Activated CD8-positive, alpha-beta T cell treated with anti-CD3 and anti-CD28 coated beads, Interleukin-2, amount 10 ng/mL, durations not matched to agents 7 days and 5 days (primary cell): ENCODE measurements around the gene CLIC6. TPM values are rescaled to one million over a fixed set of nuclear protein-coding genes. Genes with fewer than 3 reads are reported as not detected.
A peak's percentile ranks its signal among the peaks of the same experiment; 100 is the strongest.

Source experiments
- ATAC-seq: fragments of 150-1000 bp; cut with Tn5 transposase; one replicate; pipeline ENCODE4 v1.10.0; 2021; ENCODE audit warnings: moderate library complexity
- CTCF ChIA-PET: fragments of 350-600 bp; sonication (Branson Sonifier 250); formaldehyde crosslinking; loops from one replicate; lab custom pipeline; 2021; ENCODE audit warnings: antibody characterized with exemption; lab: Charles Lee
- POLR2A ChIA-PET: fragments of 350-600 bp; sonication (Branson Sonifier 250); formaldehyde crosslinking; loops from one replicate; lab custom pipeline; 2021; ENCODE audit warnings: antibody characterized with exemption; lab: Charles Lee
- DNase-seq: peaks from one replicate; pipeline ENCODE4 v3.0.0-alpha.2; 2020
- H3K27ac Mint-ChIP-seq: one replicate; pipeline ENCODE4 v1.8.0; 2021; ENCODE audit warnings: mild to moderate bottlenecking, mixed read lengths
- H3K27me3 Mint-ChIP-seq: one replicate; pipeline ENCODE4 v1.8.0; 2021; ENCODE audit warnings: low read depth, mixed read lengths
- H3K36me3 Mint-ChIP-seq: one replicate; pipeline ENCODE4 v1.8.0; 2021; ENCODE audit warnings: low read depth, mixed read lengths
- H3K4me1 Mint-ChIP-seq: one replicate; pipeline ENCODE4 v1.8.0; 2021; ENCODE audit warnings: low read depth, mixed read lengths
- H3K4me3 Mint-ChIP-seq: one replicate; pipeline ENCODE4 v1.8.0; 2021; ENCODE audit warnings: mild to moderate bottlenecking, mixed read lengths
- H3K9me3 Mint-ChIP-seq: one replicate; pipeline ENCODE4 v1.8.0; 2022; ENCODE audit warnings: mixed read lengths; ENCODE audit not compliant: insufficient read depth
- total RNA-seq, 2 experiments: library from RNA; stranded (reverse); gene quantifications; one replicate each; pipeline ENCODE4 v1.2.3, GENCODE V29; 2021

CLIC6 gene
- total RNA-seq = under 1 TPM; 0.08 to 0.21 TPM

- Mint-ChIP-seq H3K9me3 (no peaks in the 10 kb centered on the region), H3K4me3 (peak within 1 kb of the TSS; percentile 51), H3K27me3 (peaks cover 56% of the 10 kb centered on the region), H3K36me3 (no peaks in the 10 kb centered on the region), H3K27ac (no peak within 1 kb of the TSS), H3K4me1 (peaks cover 5% of the 10 kb centered on the region)
- ATAC-seq (no peak), DNase-seq (no peak)
- ChIA-PET CTCF (no interaction called here), POLR2A (no interaction called here)
Measured at GRCh38 chr21:34668803-34669148, at the start of gene CLIC6. TSS of gene CLIC6 (plus strand) at chr21:34668994. CDS start at chr21:34669389, 395 bp downstream.

- Mint-ChIP-seq H3K27ac (no peak overlapping the region), H3K4me3 (no peak overlapping the region), H3K36me3 (no peaks in the 10 kb centered on the region), H3K4me1 (peaks cover 4% of the 10 kb centered on the region), H3K27me3 (peaks cover 9% of the 10 kb centered on the region), H3K9me3 (no peaks in the 10 kb centered on the region)
- ChIA-PET POLR2A (no interaction called here), CTCF (interaction anchor here (0.8 to 1.7 kb wide), 2 partner anchors 11 to 17 kb away, joined by 3 to 8 read pairs; no protein-coding TSS in a partner anchor)
- ATAC-seq (no peak), DNase-seq (no peak)
Measured at GRCh38 chr21:34619841-34620665, 48.7 kb upstream of the CLIC6 start.

GRCh38 chr21:34621434-34622350, 47.1 kb upstream of the CLIC6 start:
- ATAC-seq (no peak), DNase-seq (no peak)
- ChIA-PET POLR2A (no interaction called here), CTCF (interaction anchor here (0.7 to 1.7 kb wide), 3 partner anchors 9 to 12 kb away, joined by 3 to 8 read pairs (median 4); no protein-coding TSS in a partner anchor)
- Mint-ChIP-seq H3K27ac (no peak overlapping the region), H3K9me3 (no peaks in the 10 kb centered on the region), H3K36me3 (no peaks in the 10 kb centered on the region), H3K4me3 (no peak overlapping the region), H3K4me1 (no peaks in the 10 kb centered on the region), H3K27me3 (peaks cover 15% of the 10 kb centered on the region)

- ATAC-seq (no peak), DNase-seq (no peak)
- H3K4me1 Mint-ChIP-seq = no peaks in the 10 kb centered on the region
- peaks cover 17% of the 10 kb centered on the region for H3K27me3 Mint-ChIP-seq
- ChIA-PET CTCF (no interaction called here), POLR2A (no interaction called here)
- no peak overlapping the region for H3K27ac Mint-ChIP-seq
- no peaks in the 10 kb centered on the region for H3K36me3 Mint-ChIP-seq
- H3K9me3 Mint-ChIP-seq = no peaks in the 10 kb centered on the region
- H3K4me3 Mint-ChIP-seq = no peak overlapping the region
Measured at GRCh38 chr21:34623516-34623915, 45.3 kb upstream of the CLIC6 start.

GRCh38 chr21:34625030-34625593, 43.7 kb upstream of the CLIC6 start:
- no peak overlapping the region for H3K4me3 Mint-ChIP-seq
- H3K9me3 Mint-ChIP-seq = no peaks in the 10 kb centered on the region
- ATAC-seq = no peak
- POLR2A ChIA-PET = interaction anchor here (0.6 kb wide), 1 partner anchor 1417 kb away, joined by 3 read pairs; no protein-coding TSS in a partner anchor
- CTCF ChIA-PET = interaction anchor here (0.8 kb wide), 1 partner anchor 22 kb away, joined by 3 read pairs; no protein-coding TSS in a partner anchor
- DNase-seq = no peak
- H3K27ac Mint-ChIP-seq = no peak overlapping the region
- no peaks in the 10 kb centered on the region for H3K4me1 Mint-ChIP-seq
- H3K36me3 Mint-ChIP-seq = no peaks in the 10 kb centered on the region
- H3K27me3 Mint-ChIP-seq = peaks cover 17% of the 10 kb centered on the region

- Mint-ChIP-seq H3K4me1 (no peaks in the 10 kb centered on the region), H3K27me3 (peaks cover 17% of the 10 kb centered on the region), H3K27ac (no peak overlapping the region), H3K4me3 (no peak overlapping the region), H3K36me3 (no peaks in the 10 kb centered on the region), H3K9me3 (no peaks in the 10 kb centered on the region)
- POLR2A ChIA-PET = no interaction called here
- ATAC-seq (no peak), DNase-seq (no peak)
- CTCF ChIA-PET = interaction anchor here (1.2 kb wide), 2 partner anchors 15 to 264 kb away, joined by 3 to 5 read pairs; no protein-coding TSS in a partner anchor
Measured at GRCh38 chr21:34626131-34626530, 42.7 kb upstream of the CLIC6 start.

- Mint-ChIP-seq H3K27ac (no peak overlapping the region), H3K27me3 (peaks cover 8% of the 10 kb centered on the region), H3K4me1 (no peaks in the 10 kb centered on the region), H3K9me3 (no peaks in the 10 kb centered on the region), H3K36me3 (no peaks in the 10 kb centered on the region), H3K4me3 (no peak overlapping the region)
- ATAC-seq = peak; percentile 73
- CTCF ChIA-PET = interaction anchor here (0.7 to 2.8 kb wide), 21 partner anchors 8 to 270 kb away, joined by 3 to 14 read pairs (median 4); no protein-coding TSS in a partner anchor
- peak; percentile 52 for DNase-seq
- POLR2A ChIA-PET = interaction anchor here (0.6 kb wide), 1 partner anchor 62 kb away, joined by 3 read pairs; no protein-coding TSS in a partner anchor
Measured at GRCh38 chr21:34630536-34631143, 38.2 kb upstream of the CLIC6 start.

GRCh38 chr21:34632498-34632897, 36.3 kb upstream of the CLIC6 start:
- DNase-seq (no peak), ATAC-seq (no peak)
- CTCF ChIA-PET = interaction anchor here (1.2 to 2.8 kb wide), 5 partner anchors 12 to 270 kb away, joined by 3 to 14 read pairs (median 8); no protein-coding TSS in a partner anchor
- Mint-ChIP-seq H3K4me3 (no peak overlapping the region), H3K9me3 (no peaks in the 10 kb centered on the region), H3K27ac (no peak overlapping the region), H3K36me3 (no peaks in the 10 kb centered on the region), H3K27me3 (peaks cover 3% of the 10 kb centered on the region), H3K4me1 (peaks cover 3% of the 10 kb centered on the region)
- POLR2A ChIA-PET = no interaction called here

GRCh38 chr21:34635307-34635706, 33.5 kb upstream of the CLIC6 start:
- Mint-ChIP-seq H3K4me3 (no peak overlapping the region), H3K36me3 (no peaks in the 10 kb centered on the region), H3K9me3 (no peaks in the 10 kb centered on the region), H3K4me1 (peaks cover 18% of the 10 kb centered on the region), H3K27me3 (no peaks in the 10 kb centered on the region), H3K27ac (no peak overlapping the region)
- DNase-seq (no peak), ATAC-seq (no peak)
- ChIA-PET POLR2A (no interaction called here), CTCF (interaction anchor here (0.9 kb wide), 1 partner anchor 53 kb away, joined by 4 read pairs; no protein-coding TSS in a partner anchor)

- Mint-ChIP-seq H3K27ac (no peak overlapping the region), H3K36me3 (peaks cover 4% of the 10 kb centered on the region), H3K4me1 (peaks cover 25% of the 10 kb centered on the region), H3K4me3 (no peak overlapping the region), H3K9me3 (no peaks in the 10 kb centered on the region), H3K27me3 (no peaks in the 10 kb centered on the region)
- ChIA-PET CTCF (interaction anchor here (1.0 to 1.5 kb wide), 3 partner anchors 18 to 275 kb away, joined by 3 read pairs; no protein-coding TSS in a partner anchor), POLR2A (no interaction called here)
- DNase-seq = no peak
- ATAC-seq = no peak
Measured at GRCh38 chr21:34636961-34637360, 31.8 kb upstream of the CLIC6 start.

GRCh38 chr21:34639250-34639649, 29.5 kb upstream of the CLIC6 start:
- no peak for DNase-seq
- peaks cover 4% of the 10 kb centered on the region for H3K36me3 Mint-ChIP-seq
- H3K9me3 Mint-ChIP-seq = no peaks in the 10 kb centered on the region
- peaks cover 25% of the 10 kb centered on the region for H3K4me1 Mint-ChIP-seq
- no peaks in the 10 kb centered on the region for H3K27me3 Mint-ChIP-seq
- no peak for ATAC-seq
- no peak overlapping the region for H3K4me3 Mint-ChIP-seq
- CTCF ChIA-PET = interaction anchor here (2.1 kb wide), 1 partner anchor 8 kb away, joined by 8 read pairs; no protein-coding TSS in a partner anchor
- POLR2A ChIA-PET = no interaction called here
- no peak overlapping the region for H3K27ac Mint-ChIP-seq
